ENCODE measurements around the gene RABL6.

DNA sequence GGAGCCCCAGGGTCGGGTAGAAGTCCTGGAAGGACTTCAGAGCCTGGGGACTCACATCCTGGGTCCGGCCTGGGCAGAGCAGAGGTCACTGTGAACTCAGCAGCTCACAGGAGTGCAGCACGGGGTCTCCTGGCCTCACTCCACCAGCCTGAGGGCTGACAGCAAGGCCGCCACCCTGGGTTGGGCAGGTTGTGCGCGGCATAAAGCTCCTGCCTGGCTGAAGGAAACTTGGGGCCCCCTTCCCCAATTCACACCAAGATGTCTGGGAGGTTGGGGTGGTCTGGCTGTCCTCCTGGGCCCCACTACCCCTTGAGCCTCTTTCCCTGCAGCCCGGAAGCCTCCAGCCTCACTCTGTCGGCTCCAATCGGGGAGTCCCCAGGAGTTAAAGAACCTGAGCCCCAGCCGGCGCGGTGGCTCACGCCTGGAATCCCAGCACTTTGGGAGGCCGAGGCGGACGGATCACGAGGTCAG lies 45.5 kb upstream of the RABL6 start:
- no peak for TF ChIP-seq EZH2 (IDR thresholded peaks at IDR 0.05)
- TF ChIP-seq, protein P1, sequence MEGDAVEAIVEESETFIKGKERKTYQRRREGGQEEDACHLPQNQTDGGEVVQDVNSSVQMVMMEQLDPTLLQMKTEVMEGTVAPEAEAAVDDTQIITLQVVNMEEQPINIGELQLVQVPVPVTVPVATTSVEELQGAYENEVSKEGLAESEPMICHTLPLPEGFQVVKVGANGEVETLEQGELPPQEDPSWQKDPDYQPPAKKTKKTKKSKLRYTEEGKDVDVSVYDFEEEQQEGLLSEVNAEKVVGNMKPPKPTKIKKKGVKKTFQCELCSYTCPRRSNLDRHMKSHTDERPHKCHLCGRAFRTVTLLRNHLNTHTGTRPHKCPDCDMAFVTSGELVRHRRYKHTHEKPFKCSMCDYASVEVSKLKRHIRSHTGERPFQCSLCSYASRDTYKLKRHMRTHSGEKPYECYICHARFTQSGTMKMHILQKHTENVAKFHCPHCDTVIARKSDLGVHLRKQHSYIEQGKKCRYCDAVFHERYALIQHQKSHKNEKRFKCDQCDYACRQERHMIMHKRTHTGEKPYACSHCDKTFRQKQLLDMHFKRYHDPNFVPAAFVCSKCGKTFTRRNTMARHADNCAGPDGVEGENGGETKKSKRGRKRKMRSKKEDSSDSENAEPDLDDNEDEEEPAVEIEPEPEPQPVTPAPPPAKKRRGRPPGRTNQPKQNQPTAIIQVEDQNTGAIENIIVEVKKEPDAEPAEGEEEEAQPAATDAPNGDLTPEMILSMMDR (IDR thresholded peaks at IDR 0.05): no peak

Data from neural progenitor cell (in vitro differentiated cells).